ENCODE measurements around the gene CHD3. TPM values are rescaled to one million over a fixed set of nuclear protein-coding genes. Genes with fewer than 3 reads are reported as not detected.

CHD3 gene
- total RNA-seq = 78.9 TPM

GRCh38 chr17:7888184-7888920 is at the start of gene CHD3:
TSS of gene CHD3 (plus strand) at chr17:7888789. CDS start at chr17:7889001, 212 bp downstream.
- peak; percentile 77 for DNase-seq

GRCh38 chr17:7839190-7839875 is 49.3 kb upstream of the CHD3 start:
- no peak for DNase-seq

- peak; percentile 31 for DNase-seq
Measured at GRCh38 chr17:7839876-7840261, 48.7 kb upstream of the CHD3 start.

- DNase-seq = no peak
Measured at GRCh38 chr17:7840441-7840840, 48.1 kb upstream of the CHD3 start.

- no peak for DNase-seq
Measured at GRCh38 chr17:7840875-7841274, 47.7 kb upstream of the CHD3 start.

- peak; percentile 90 for DNase-seq
Measured at GRCh38 chr17:7841396-7841914, 47.1 kb upstream of the CHD3 start.

- peak; percentile 97 for DNase-seq
Measured at GRCh38 chr17:7841915-7842379, 46.6 kb upstream of the CHD3 start.

- peak; percentile 72 for DNase-seq
Measured at GRCh38 chr17:7842380-7843256, 46.0 kb upstream of the CHD3 start.

GRCh38 chr17:7843257-7843535 is 45.4 kb upstream of the CHD3 start:
- DNase-seq = no peak

- DNase-seq = peak; percentile 84
Measured at GRCh38 chr17:7843536-7844291, 44.9 kb upstream of the CHD3 start.

- peak; percentile 97 for DNase-seq
Measured at GRCh38 chr17:7844292-7845154, 44.1 kb upstream of the CHD3 start.

GRCh38 chr17:7845359-7846062 is 43.1 kb upstream of the CHD3 start:
- DNase-seq = no peak

GRCh38 chr17:7846063-7846735 is 42.4 kb upstream of the CHD3 start:
- DNase-seq = no peak

- DNase-seq = no peak
Measured at GRCh38 chr17:7846765-7847661, 41.6 kb upstream of the CHD3 start.

- DNase-seq = no peak
Measured at GRCh38 chr17:7848131-7848579, 40.4 kb upstream of the CHD3 start.

- DNase-seq = no peak
Measured at GRCh38 chr17:7848739-7849129, 39.9 kb upstream of the CHD3 start.

GRCh38 chr17:7849130-7849750 is 39.3 kb upstream of the CHD3 start:
- no peak for DNase-seq
